SK-N-SH treated with all-trans-retinoic acid at 6 μM for 48 hours (cell line): ENCODE results near the gene STK39.

Experiments
- ATAC-seq: fragments of 200-7000 bp; cut with Tn5 transposase; 3 replicates; pipeline ENCODE4 v1.9.1; 2020; ENCODE audit warnings: mild to moderate bottlenecking, moderate library complexity
- ARNTL ChIP-seq: fragments of 450-650 bp; formaldehyde crosslinking; IDR thresholded peaks from 2 replicates; pipeline ENCODE4 v1.5.0; 2020; ENCODE audit warnings: low read depth, mild to moderate bottlenecking, moderate library complexity, borderline replicate concordance
- CSDC2 ChIP-seq: fragments of 250-450 bp; sonication (Bioruptor Pico); IDR thresholded peaks from 2 replicates; pipeline ENCODE4 v1.5.0; 2020; ENCODE audit warnings: mild to moderate bottlenecking, moderate library complexity
- ESRRG ChIP-seq: fragments of 250-450 bp; sonication (Bioruptor Pico); IDR thresholded peaks from 2 replicates; pipeline ENCODE4 v1.6.1; 2021; ENCODE audit warnings: mild to moderate bottlenecking
- GLIS3 ChIP-seq: fragments of 250-450 bp; sonication (Bioruptor Pico); IDR thresholded peaks from 2 replicates; pipeline ENCODE4 v1.5.0; 2020; ENCODE audit warnings: mild to moderate bottlenecking, moderate library complexity
- ISL1 ChIP-seq: fragments of 250-450 bp; sonication (Bioruptor Pico); IDR thresholded peaks from 2 replicates; pipeline ENCODE4 v2.1.2; 2022; ENCODE audit warnings: mild to moderate bottlenecking, moderate library complexity
- OSR1 ChIP-seq: fragments of 250-450 bp; sonication (Bioruptor Pico); IDR thresholded peaks from 2 replicates; pipeline ENCODE4 v1.8.0; 2022; ENCODE audit warnings: moderate library complexity, mild to moderate bottlenecking, inconsistent platforms
- PPARA ChIP-seq: fragments of 250-450 bp; sonication (Bioruptor Pico); IDR thresholded peaks from 2 replicates; pipeline ENCODE4 v1.5.0; 2020; ENCODE audit warnings: mild to moderate bottlenecking, borderline replicate concordance
- SNAI2 ChIP-seq: fragments of 250-450 bp; sonication (Bioruptor Pico); IDR thresholded peaks from 2 replicates; pipeline ENCODE4 v1.5.0; 2020; ENCODE audit warnings: mild to moderate bottlenecking, moderate library complexity
- TCF4 ChIP-seq: fragments of 250-450 bp; sonication (Bioruptor Pico); IDR thresholded peaks from 2 replicates; pipeline ENCODE4 v1.8.0; 2021; ENCODE audit warnings: mild to moderate bottlenecking, moderate library complexity, borderline replicate concordance
- TOX ChIP-seq: fragments of 250-450 bp; sonication (Bioruptor Pico); IDR thresholded peaks from 2 replicates; pipeline ENCODE4 v1.8.0; 2021; ENCODE audit warnings: mild to moderate bottlenecking, moderate library complexity, borderline replicate concordance
- ZC3H10 ChIP-seq: fragments of 250-450 bp; sonication (Bioruptor Pico); IDR thresholded peaks from 2 replicates; pipeline ENCODE4 v1.5.1; 2021; ENCODE audit warnings: mild to moderate bottlenecking, moderate library complexity
- ZFP3 ChIP-seq: fragments of 250-450 bp; sonication (Bioruptor Pico); IDR thresholded peaks from 2 replicates; pipeline ENCODE4 v1.5.0; 2020; ENCODE audit warnings: mild to moderate bottlenecking, moderate library complexity
- ZFP30 ChIP-seq: fragments of 450-650 bp; formaldehyde crosslinking; IDR thresholded peaks from 2 replicates; pipeline ENCODE4 v1.5.0; 2022; ENCODE audit warnings: mild to moderate bottlenecking, moderate library complexity
- ZNF565 ChIP-seq: fragments of 450-650 bp; formaldehyde crosslinking; conservative IDR thresholded peaks from 2 replicates; pipeline ENCODE4 v1.5.0; 2020; ENCODE audit warnings: low read depth, mild to moderate bottlenecking, moderate library complexity
- ZNF70 ChIP-seq: fragments of 450-650 bp; formaldehyde crosslinking; IDR thresholded peaks from 2 replicates; pipeline ENCODE4 v1.5.0; 2020; ENCODE audit warnings: mild to moderate bottlenecking, moderate library complexity
- ZNF8 ChIP-seq: fragments of 450-650 bp; formaldehyde crosslinking; IDR thresholded peaks from 2 replicates; pipeline ENCODE4 v1.5.0; 2020; ENCODE audit warnings: mild to moderate bottlenecking, moderate library complexity
- TF ChIP-seq, protein P1 (sequence below): fragments of 250-450 bp; sonication (Bioruptor Pico); IDR thresholded peaks from 2 replicates; pipeline ENCODE4 v1.8.0; 2021; ENCODE audit warnings: low read depth, mild to moderate bottlenecking, moderate library complexity, borderline replicate concordance
- TF ChIP-seq, protein P2 (sequence below): fragments of 250-450 bp; sonication (Bioruptor Pico); IDR thresholded peaks from 2 replicates; pipeline ENCODE4 v1.5.1; 2020; ENCODE audit warnings: low read depth, mild to moderate bottlenecking, moderate library complexity
- TF ChIP-seq, protein P3 (sequence below): fragments of 250-450 bp; sonication (Bioruptor Pico); IDR thresholded peaks from 2 replicates; pipeline ENCODE4 v1.8.0; 2020; ENCODE audit warnings: mild to moderate bottlenecking, moderate library complexity, borderline replicate concordance
- TF ChIP-seq, protein P4 (sequence below): fragments of 250-450 bp; sonication (Bioruptor Pico); IDR thresholded peaks from 2 replicates; pipeline ENCODE4 v1.5.1; 2021; ENCODE audit warnings: mild to moderate bottlenecking, moderate library complexity
- TF ChIP-seq, protein P5 (sequence below): fragments of 250-450 bp; sonication (Bioruptor Pico); IDR thresholded peaks from 2 replicates; pipeline ENCODE4 v1.5.0; 2020; ENCODE audit warnings: mild to moderate bottlenecking, moderate library complexity

STK39 gene

DNA sequence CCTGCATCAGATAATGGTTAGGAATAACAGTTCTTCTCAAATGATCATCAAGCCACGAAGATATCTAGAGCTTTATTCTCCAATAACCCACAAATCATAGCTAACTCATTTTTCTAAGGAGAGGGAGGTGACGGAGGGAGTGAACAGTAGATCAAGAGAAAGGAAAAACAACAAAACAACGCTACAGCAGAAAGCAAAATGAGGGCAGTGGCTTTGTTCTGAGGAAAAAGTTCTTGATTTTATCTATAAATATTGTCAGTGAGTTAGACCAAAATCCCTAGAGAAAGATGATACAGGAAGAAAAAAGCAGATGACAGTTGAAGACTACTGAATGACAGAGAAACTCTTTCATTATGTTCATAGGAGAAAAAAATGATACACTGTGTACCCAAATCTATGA is 71.0 kb downstream of the STK39 start:
- no peak for ATAC-seq
- TF ChIP-seq TCF4 (CRISPR knock-in tag) (no peak), PPARA (no peak), ZNF70 (CRISPR knock-in tag) (no peak), ZFP3 (CRISPR knock-in tag) (no peak), ZNF8 (CRISPR knock-in tag) (no peak), CSDC2 (no peak), SNAI2 (CRISPR knock-in tag) (no peak), OSR1 (no peak), ESRRG (no peak), ARNTL (no peak), GLIS3 (CRISPR knock-in tag) (no peak), ZNF565 (no peak)
- TF ChIP-seq, protein P1, sequence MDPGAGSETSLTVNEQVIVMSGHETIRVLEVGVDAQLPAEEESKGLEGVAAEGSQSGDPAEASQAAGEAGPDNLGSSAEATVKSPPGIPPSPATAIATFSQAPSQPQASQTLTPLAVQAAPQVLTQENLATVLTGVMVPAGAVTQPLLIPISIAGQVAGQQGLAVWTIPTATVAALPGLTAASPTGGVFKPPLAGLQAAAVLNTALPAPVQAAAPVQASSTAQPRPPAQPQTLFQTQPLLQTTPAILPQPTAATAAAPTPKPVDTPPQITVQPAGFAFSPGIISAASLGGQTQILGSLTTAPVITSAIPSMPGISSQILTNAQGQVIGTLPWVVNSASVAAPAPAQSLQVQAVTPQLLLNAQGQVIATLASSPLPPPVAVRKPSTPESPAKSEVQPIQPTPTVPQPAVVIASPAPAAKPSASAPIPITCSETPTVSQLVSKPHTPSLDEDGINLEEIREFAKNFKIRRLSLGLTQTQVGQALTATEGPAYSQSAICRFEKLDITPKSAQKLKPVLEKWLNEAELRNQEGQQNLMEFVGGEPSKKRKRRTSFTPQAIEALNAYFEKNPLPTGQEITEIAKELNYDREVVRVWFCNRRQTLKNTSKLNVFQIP (CRISPR knock-in tag): no peak
- TF ChIP-seq, protein P2, sequence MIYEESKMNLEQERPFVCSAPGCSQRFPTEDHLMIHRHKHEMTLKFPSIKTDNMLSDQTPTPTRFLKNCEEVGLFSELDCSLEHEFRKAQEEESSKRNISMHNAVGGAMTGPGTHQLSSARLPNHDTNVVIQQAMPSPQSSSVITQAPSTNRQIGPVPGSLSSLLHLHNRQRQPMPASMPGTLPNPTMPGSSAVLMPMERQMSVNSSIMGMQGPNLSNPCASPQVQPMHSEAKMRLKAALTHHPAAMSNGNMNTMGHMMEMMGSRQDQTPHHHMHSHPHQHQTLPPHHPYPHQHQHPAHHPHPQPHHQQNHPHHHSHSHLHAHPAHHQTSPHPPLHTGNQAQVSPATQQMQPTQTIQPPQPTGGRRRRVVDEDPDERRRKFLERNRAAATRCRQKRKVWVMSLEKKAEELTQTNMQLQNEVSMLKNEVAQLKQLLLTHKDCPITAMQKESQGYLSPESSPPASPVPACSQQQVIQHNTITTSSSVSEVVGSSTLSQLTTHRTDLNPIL (CRISPR knock-in tag): no peak
- TF ChIP-seq, protein P3, sequence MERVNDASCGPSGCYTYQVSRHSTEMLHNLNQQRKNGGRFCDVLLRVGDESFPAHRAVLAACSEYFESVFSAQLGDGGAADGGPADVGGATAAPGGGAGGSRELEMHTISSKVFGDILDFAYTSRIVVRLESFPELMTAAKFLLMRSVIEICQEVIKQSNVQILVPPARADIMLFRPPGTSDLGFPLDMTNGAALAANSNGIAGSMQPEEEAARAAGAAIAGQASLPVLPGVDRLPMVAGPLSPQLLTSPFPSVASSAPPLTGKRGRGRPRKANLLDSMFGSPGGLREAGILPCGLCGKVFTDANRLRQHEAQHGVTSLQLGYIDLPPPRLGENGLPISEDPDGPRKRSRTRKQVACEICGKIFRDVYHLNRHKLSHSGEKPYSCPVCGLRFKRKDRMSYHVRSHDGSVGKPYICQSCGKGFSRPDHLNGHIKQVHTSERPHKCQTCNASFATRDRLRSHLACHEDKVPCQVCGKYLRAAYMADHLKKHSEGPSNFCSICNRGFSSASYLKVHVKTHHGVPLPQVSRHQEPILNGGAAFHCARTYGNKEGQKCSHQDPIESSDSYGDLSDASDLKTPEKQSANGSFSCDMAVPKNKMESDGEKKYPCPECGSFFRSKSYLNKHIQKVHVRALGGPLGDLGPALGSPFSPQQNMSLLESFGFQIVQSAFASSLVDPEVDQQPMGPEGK (CRISPR knock-in tag): no peak
- TF ChIP-seq, protein P4, sequence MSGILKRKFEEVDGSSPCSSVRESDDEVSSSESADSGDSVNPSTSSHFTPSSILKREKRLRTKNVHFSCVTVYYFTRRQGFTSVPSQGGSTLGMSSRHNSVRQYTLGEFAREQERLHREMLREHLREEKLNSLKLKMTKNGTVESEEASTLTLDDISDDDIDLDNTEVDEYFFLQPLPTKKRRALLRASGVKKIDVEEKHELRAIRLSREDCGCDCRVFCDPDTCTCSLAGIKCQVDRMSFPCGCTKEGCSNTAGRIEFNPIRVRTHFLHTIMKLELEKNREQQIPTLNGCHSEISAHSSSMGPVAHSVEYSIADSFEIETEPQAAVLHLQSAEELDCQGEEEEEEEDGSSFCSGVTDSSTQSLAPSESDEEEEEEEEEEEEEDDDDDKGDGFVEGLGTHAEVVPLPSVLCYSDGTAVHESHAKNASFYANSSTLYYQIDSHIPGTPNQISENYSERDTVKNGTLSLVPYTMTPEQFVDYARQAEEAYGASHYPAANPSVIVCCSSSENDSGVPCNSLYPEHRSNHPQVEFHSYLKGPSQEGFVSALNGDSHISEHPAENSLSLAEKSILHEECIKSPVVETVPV (CRISPR knock-in tag): no peak

DNA sequence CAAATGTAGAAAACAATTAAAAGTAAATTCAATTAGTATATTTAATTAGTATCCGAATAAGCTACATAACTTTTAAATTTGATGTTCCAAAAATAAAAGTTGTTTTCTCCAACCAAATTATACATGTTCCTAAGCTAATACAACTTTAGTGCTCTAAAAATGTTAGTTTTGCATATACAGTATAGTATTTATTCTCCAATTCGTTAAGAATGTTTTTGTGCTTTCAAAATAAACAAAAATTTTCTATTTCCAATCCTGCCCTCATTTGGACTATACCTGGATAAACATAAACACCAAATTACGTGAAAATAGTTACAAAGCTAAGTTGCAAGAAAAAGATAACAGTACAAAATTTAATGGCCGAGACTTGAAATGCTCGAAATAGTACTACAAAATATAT is 71.9 kb downstream of the STK39 start:
- TF ChIP-seq, protein P3 (CRISPR knock-in tag): no peak
- TF ChIP-seq, protein P5, sequence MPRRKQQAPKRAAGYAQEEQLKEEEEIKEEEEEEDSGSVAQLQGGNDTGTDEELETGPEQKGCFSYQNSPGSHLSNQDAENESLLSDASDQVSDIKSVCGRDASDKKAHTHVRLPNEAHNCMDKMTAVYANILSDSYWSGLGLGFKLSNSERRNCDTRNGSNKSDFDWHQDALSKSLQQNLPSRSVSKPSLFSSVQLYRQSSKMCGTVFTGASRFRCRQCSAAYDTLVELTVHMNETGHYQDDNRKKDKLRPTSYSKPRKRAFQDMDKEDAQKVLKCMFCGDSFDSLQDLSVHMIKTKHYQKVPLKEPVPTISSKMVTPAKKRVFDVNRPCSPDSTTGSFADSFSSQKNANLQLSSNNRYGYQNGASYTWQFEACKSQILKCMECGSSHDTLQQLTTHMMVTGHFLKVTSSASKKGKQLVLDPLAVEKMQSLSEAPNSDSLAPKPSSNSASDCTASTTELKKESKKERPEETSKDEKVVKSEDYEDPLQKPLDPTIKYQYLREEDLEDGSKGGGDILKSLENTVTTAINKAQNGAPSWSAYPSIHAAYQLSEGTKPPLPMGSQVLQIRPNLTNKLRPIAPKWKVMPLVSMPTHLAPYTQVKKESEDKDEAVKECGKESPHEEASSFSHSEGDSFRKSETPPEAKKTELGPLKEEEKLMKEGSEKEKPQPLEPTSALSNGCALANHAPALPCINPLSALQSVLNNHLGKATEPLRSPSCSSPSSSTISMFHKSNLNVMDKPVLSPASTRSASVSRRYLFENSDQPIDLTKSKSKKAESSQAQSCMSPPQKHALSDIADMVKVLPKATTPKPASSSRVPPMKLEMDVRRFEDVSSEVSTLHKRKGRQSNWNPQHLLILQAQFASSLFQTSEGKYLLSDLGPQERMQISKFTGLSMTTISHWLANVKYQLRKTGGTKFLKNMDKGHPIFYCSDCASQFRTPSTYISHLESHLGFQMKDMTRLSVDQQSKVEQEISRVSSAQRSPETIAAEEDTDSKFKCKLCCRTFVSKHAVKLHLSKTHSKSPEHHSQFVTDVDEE (CRISPR knock-in tag): no peak
- TF ChIP-seq SNAI2 (CRISPR knock-in tag) (no peak), ZC3H10 (CRISPR knock-in tag) (no peak), ZNF565 (no peak), PPARA (no peak), ZNF8 (CRISPR knock-in tag) (no peak), OSR1 (no peak), ZFP30 (no peak), GLIS3 (CRISPR knock-in tag) (no peak), CSDC2 (no peak), TOX (no peak), ZNF70 (CRISPR knock-in tag) (no peak), ISL1 (CRISPR knock-in tag) (no peak)
- TF ChIP-seq, protein P1 (CRISPR knock-in tag): no peak
- ATAC-seq: no peak
